ENCODE data around the gene ZNF519.

Gene ZNF519

DNA sequence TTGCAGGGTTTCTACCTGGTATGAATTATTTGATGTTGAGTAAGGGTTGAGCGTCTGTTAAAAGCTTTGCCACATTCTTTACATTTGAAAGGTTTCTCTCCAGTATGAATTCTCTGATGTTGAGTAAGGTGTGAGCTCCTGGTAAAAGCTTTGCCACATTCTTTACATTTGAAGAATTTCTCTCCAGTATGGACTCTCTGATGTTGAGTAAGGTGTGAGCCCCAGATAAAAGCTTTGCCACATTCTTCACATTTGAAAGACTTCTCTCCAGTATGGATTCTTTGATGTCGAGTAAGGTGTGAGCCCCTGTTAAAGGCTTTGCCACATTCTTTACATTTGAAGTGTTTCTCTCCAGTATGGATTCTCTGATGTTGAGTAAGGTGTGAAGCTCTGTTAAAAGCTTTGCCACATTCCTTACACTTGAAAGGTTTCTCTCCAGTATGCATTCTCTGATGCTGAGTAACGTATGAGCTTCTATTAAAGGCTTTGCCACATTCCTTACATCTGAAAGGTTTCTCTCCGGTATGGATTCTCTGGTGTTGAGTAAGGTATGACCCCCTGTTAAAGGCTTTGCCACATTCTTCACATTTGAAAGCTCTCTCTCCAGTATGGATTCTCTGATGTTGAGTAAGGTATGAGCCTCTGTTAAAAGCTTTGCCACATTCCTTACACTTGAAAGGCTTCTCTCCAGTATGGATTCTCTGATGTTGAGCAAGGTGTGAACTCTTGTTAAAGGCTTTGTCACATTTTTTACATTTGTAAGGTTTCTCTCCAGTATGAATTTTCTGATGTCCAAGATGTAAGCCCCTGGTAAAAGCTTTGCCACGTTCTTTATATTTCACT, 27.1 kb downstream of the ZNF519 start:
- H3K4me3 ChIP-seq (ENCODE audit: low read depth, low read length) = no peak overlapping the region
- in situ Hi-C loops (cut with HindIII; ENCODE audit: low sequenced_read_pairs) = no loop called here
- no peak for TF ChIP-seq CTCF (IDR thresholded peaks at IDR 0.05; ENCODE audit: low read depth, low read length)
- no peak for DNase-seq (ENCODE audit: low read depth, low spot score)

GRCh38 chr18:14104201-14104600, 28.0 kb downstream of the ZNF519 start:
- in situ Hi-C loops (cut with HindIII; ENCODE audit: low sequenced_read_pairs) = no loop called here
- no peak for DNase-seq (ENCODE audit: low read depth, low spot score)
- H3K4me3 ChIP-seq (ENCODE audit: low read depth, low read length) = no peak overlapping the region
- TF ChIP-seq CTCF (IDR thresholded peaks at IDR 0.05; ENCODE audit: low read depth, low read length) = no peak

GRCh38 chr18:14100503-14101286, 31.5 kb downstream of the ZNF519 start:
- no peak for TF ChIP-seq CTCF (IDR thresholded peaks at IDR 0.05; ENCODE audit: low read depth, low read length)
- H3K4me3 ChIP-seq (ENCODE audit: low read depth, low read length) = no peak overlapping the region
- DNase-seq (ENCODE audit: low read depth, low spot score) = no peak
- in situ Hi-C loops (cut with HindIII; ENCODE audit: low sequenced_read_pairs) = no loop called here

- in situ Hi-C loops (cut with HindIII; ENCODE audit: low sequenced_read_pairs) = no loop called here
- H3K4me3 ChIP-seq (ENCODE audit: low read depth, low read length) = no peak overlapping the region
- no peak for DNase-seq (ENCODE audit: low read depth, low spot score)
- TF ChIP-seq CTCF (IDR thresholded peaks at IDR 0.05; ENCODE audit: low read depth, low read length) = no peak
Observed at GRCh38 chr18:14098428-14098827, 33.8 kb downstream of the ZNF519 start.

GRCh38 chr18:14097761-14098160, 34.5 kb downstream of the ZNF519 start:
- no peak for TF ChIP-seq CTCF (IDR thresholded peaks at IDR 0.05; ENCODE audit: low read depth, low read length)
- in situ Hi-C loops (cut with HindIII; ENCODE audit: low sequenced_read_pairs) = no loop called here
- DNase-seq (ENCODE audit: low read depth, low spot score) = no peak
- no peak overlapping the region for H3K4me3 ChIP-seq (ENCODE audit: low read depth, low read length)

DNA sequence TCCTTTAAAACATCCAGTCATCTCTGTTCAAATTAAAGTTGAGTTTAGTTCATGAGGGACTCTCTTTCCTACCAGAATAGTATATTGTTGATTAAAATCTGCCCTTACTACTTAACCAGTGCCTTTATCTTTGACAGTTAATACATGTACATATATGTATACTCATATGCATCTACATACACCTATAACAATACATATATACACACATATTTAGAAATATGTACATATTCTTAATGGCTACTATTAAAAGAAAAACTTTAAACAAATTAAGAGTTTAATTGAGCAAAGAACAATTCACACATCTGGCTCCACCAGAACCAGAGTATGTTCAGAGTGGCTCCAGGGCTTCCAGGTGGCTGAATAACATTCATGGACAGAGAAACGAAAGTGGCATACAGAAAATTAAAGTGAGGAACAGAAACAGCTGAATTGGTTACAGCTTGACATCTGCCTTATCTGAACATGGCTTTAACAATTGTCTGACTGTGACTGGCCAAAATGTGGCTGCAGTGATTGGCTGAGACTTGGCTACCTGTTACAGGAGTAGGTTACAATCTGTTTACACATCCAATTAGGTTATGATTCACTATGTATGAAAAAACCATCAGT, 38.8 kb downstream of the ZNF519 start:
- H3K4me3 ChIP-seq (ENCODE audit: low read depth, low read length) = no peak overlapping the region
- no peak for DNase-seq (ENCODE audit: low read depth, low spot score)
- in situ Hi-C loops (cut with HindIII; ENCODE audit: low sequenced_read_pairs) = no loop called here
- TF ChIP-seq CTCF (IDR thresholded peaks at IDR 0.05; ENCODE audit: low read depth, low read length) = no peak
